HG03135 (cell line): ENCODE results near the gene DPYSL4.

Source experiments
- ATAC-seq: cut with Tn5 transposase; IDR thresholded peaks from one replicate; pipeline ENCODE4 v1.9.1; 2021; ENCODE audit warnings: mild to moderate bottlenecking, moderate library complexity; ENCODE audit not compliant: unreplicated experiment

The DPYSL4 gene

DNA sequence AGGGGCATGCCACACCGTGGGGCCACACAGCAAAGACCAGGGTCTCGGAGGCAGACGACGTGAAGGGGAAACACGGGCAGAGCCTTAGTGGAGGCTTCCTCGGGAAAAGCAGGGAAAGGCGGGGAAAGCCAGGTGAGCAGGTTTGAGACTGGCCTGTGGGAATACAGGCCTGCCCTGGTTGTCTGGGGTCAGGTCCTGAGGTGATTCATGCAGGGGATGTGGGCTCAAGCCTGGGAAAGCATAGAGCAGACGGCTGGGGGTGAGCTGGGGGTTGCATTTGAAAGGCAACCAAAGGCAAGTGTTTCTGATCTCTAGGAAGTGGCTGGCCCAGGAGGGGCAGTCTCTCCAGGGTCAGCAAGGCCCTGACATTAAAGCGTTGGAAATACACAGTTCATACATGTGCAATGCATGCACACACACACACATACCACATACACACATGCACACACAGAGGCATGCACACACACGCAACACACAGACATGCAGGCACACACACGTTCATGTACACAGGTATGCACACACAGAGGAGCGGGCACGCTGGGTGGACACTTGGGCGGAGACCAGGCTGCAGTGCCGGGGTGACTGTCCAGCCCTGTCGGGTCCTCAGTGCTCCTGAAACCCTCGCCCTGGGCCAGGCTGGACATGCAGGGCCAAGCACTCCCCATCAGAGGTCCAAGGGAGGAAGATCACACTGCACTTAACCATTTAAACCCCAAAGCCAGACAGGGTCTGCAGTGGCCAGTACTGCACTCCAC, 51.8 kb downstream of the DPYSL4 start:
- no peak for ATAC-seq

DNA sequence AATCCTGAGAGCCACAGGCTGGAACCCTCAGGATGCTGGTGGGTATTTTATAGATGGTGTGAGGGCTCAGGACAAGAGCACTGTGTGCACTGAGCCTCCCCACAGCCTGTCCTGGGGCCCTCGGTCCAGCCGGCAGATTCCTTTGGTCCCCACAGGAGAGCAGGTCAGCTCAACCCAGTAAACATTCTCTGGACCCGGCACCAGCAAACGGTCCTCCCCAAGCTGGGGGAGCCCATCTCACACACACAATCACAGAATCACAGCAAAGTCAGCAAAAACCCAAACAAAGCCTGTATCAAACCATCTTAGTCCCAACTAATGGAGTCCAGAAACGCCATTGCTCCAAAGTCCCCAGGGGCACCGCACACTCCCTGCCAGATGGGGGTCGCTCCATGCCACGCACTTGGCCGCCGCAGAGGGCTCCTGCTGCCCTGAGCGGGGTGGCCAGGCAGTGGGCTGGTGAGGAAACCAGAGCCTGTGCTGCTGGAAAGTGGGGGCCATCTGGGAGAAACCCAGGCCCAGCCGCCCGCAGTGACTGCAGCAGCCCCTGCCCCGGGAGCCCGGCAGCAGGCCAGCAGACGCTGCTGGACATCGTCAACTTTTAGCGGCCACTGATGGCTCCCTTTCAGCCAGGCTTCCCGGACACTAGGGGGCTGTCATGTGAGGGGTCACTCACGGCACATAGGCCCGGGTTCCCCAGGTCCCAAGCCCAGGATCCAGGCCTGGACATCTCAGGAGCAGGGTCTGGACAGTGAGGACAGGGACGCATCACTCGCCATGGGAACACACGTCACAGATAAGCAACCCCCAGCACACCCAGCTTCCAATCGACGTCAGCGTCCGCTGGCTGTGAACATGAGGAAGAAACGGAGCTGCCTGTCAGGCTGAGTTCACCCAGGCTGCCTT, 52.6 kb downstream of the DPYSL4 start:
- no peak for ATAC-seq

GRCh38 chr10:132240156-132240555, 53.4 kb downstream of the DPYSL4 start:
- ATAC-seq = no peak

- no peak for ATAC-seq
These were observed 53.8 kb downstream of the DPYSL4 start for GRCh38 chr10:132240581-132240980.

- no peak for ATAC-seq
These were observed 54.3 kb downstream of the DPYSL4 start for GRCh38 chr10:132241086-132241485.

- no peak for ATAC-seq
These were observed 54.7 kb downstream of the DPYSL4 start for GRCh38 chr10:132241496-132241895.

DNA sequence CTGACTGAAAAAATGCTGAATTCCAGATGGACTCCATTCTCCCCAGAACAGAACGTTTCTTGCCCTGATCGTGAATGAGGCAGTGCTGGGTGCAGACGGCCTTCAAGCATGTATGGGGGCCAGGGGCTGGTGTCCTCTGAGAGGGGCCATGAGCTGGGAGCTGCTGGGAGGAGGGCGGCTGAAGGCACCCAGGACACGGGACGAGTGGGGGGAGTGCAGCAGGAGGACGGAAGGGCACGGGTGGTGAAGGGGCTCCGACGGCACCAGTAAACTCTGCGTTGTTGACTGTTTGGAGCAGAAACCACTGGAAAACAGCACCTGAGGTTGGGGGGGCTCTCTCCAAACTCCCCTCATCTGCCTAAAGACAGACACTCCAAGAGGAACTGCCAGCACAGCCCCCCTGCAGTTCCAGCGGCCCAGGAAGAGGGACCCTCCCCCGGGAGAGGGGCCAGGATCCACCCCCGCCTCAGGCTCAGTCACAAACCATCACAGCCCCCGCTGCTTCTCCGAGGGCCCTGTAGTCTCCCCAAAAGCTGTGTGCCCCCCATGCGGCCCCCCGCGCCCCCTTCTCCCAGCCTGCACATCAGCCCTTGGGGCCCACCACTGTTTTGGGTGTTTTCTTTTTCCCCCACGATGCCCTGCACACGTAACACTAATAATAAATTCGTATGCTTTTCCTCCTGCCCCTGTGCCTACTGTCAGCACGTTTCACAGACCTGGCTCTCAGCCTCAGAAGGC, 55.5 kb downstream of the DPYSL4 start:
- ATAC-seq = no peak

GRCh38 chr10:132243141-132243540, 56.4 kb downstream of the DPYSL4 start:
- ATAC-seq = no peak

GRCh38 chr10:132243626-132244025, 56.9 kb downstream of the DPYSL4 start:
- ATAC-seq = no peak

GRCh38 chr10:132245056-132245455, 58.3 kb downstream of the DPYSL4 start:
- no peak for ATAC-seq

GRCh38 chr10:132246296-132246695, 59.5 kb downstream of the DPYSL4 start:
- no peak for ATAC-seq

- ATAC-seq = no peak
These were observed 61.2 kb downstream of the DPYSL4 start for GRCh38 chr10:132247943-132248342.

GRCh38 chr10:132248455-132249225, 61.9 kb downstream of the DPYSL4 start:
- ATAC-seq = no peak

DNA sequence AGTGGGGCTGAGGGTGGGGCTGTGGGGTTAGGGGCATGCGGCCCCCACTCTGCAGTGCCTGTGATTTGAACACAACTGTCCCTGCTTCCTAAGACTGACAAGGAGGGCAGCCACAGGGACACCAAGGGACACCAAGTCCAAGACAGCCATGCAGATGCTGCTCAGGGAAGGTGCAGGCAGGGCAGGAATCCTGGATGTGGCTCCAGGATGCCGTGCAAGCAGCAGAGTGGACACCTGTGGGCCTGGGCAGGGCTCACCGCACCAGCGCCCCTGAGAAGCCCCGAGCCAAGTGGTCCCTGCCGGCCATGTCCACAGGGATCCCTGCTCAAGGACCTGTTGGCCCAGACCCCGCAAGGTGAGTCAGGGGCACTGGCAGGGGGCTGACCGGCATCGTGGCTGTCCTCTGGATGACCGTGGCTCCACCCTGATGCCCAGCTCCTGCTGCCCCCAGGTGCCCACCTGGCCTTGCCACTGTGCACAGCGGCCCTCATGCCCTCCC, 62.5 kb downstream of the DPYSL4 start:
- no peak for ATAC-seq

DNA sequence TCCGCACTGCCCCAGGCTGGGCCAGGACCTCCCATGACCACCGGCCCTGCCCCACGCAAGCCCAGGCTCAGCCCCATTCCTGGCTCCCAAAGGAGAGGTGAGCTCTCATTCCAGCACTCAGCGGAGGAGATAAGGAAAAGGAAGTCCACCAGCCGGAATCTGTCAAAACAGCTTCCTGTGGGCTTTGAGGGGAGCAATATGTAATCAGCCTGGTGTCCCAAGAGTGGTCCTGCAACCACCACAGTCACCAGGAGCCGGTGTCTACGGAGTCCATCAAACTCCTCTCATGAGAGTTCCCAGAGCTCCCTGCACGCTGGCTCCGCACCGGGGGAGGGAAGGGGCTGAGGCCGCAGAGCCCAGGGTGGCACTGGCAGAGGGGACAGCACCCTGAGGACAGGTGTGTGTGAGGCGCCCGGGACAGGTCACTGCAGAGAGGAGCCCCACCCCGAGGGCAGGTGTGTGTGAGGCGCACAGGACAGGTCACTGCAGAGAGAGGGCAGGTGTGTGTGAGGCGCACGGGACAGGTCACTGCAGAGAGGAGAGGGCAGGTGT, 63.2 kb downstream of the DPYSL4 start:
- no peak for ATAC-seq

GRCh38 chr10:132250481-132251475, 64.0 kb downstream of the DPYSL4 start:
- ATAC-seq = no peak

DNA sequence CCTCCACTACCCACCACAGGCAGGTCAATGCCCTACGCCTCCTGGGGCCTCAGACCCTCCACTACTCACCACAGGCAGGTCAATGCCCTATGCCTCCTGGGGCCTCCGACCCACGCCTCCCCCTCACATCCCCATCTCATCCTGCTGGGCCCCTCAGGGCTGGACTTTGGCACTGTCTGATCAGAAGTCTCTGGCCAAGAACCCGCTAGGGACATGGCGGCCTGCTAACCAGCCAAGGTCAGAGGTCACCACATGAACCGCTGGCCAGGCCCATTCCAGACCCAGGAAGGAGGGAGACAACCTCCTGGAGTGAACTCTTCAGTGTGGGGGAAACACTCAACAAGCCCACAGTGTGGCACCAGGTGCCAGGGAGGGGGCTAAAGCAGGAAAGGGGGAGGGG, 65.2 kb downstream of the DPYSL4 start:
- no peak for ATAC-seq

DNA sequence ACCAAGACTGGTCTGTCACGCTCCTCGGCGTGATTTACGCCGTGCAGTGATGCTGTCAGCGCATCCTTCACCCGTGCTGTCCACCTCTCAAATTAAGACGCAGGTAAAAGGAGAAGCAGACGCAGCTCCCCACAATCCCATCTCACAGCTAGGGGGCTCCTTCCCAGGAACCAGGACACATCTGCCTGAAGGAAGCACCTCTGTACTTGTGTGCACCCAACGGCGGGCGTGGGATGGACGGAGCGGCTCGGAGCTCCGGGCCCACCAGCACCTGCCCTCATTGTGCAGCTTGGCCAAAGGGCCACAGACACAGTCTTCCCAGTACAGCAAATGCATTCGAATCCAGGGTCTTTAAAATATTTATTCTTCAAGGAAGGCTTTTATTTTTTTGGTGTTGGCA, 65.7 kb downstream of the DPYSL4 start:
- no peak for ATAC-seq

DNA sequence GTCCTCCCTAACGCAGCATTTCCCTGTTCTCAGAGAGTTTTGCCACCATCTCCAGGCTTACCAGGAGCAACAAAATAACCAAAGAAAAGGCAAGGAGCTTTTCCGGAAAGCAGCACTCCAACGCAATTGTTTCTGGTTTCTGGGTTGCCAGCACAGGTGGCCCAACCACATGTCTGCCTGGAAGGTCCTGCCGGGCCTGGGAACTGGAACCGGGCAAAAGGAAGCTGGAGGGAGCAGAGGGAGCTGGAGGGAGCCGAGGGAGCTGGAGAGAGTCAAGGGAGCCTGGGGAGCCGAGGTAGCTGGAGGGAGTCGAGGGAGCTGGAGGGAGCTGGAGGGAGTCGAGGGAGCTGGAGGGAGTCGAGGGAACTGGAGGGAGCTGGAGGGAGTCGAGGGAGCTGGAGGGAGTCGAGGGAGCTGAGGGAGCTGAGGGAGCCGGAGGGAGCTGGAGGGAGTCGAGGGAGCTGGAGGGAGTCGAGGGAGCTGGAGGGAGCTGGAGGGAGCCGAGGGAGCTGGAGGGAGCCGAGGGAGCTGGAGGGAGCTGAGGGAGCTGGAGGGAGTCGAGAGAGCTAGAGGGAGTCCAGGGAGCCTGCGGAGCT, 66.4 kb downstream of the DPYSL4 start:
- no peak for ATAC-seq
